HG03558 (cell line): Measurements from ENCODE around the gene DACT1.

Source experiments
- ATAC-seq: cut with Tn5 transposase; IDR thresholded peaks from one replicate; pipeline ENCODE4 v1.9.1; 2021; ENCODE audit warnings: moderate number of reproducible peaks; ENCODE audit not compliant: unreplicated experiment; ENCODE audit errors: extremely low read depth

The DACT1 gene

DNA sequence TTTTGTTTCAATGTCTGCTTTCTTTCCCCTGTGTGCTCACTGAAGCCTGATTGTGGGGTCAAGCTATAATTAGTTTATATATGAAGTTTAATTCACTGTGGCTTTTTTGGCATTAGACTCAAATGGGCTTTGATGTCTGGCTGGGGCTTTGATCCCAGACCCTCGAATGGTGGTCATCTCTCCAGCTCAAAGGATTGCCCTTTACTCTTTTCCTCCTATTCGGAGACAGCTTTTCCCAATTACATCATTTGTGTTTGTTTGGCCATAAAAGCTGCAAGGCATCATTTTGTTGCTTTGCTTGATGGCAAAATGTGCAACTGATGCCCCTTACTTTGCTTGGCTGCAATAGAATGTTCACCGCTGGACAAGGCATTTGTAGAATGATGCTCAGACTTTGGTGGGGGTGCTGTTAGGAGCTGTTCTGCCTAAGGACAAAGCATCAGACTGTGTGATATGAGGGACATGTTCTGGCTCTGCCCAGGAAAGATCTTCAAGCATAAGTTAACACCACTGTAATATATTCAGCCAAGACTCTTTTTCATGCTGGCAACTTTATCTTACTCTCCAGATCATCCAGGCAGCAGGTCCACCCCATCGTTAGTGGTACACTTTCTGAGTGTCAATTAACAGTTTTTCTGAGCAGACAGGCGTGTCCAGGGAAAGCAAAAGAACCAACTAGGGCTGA lies 3.2 kb upstream of the DACT1 start:
- ATAC-seq: no peak

- no peak for ATAC-seq
Observed at GRCh38 chr14:58635091-58635830, 2.5 kb upstream of the DACT1 start.

DNA sequence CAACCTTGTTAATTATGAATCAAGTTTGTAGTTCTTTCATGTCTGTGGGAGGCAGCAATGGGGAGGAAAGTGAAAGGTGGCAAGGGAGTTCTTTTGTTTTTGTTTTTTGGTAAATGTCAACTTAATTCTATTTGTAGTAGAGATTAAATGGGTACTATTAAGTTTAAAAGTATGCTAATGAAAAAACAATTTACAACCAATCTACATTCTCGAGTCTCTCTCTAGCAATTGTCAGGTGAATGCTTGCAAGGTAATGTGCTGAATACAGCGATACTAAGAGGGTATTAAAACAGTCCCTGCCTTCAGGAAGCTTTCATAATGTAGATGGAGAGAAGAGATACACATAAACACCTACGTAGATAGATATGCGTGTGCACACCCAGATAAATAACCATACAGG lies 1.6 kb upstream of the DACT1 start:
- ATAC-seq: no peak

DNA sequence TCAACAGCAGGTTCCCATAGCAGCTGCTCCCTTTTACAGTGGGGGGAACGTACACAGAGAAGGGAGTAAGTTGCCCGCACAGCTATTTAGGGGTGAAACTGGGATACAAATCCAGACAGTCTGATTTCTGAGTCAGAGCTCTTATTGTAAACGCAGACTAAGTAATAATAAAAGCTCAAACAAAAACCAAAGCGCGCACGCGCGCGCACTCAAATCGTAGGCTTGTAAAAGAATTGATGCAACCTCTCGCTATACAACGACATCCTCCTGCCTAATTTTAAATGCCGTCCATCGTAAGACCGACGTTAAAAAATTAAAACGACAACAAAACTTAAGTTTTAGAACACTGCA lies 747 bp upstream of the DACT1 start:
- ATAC-seq: no peak

DNA sequence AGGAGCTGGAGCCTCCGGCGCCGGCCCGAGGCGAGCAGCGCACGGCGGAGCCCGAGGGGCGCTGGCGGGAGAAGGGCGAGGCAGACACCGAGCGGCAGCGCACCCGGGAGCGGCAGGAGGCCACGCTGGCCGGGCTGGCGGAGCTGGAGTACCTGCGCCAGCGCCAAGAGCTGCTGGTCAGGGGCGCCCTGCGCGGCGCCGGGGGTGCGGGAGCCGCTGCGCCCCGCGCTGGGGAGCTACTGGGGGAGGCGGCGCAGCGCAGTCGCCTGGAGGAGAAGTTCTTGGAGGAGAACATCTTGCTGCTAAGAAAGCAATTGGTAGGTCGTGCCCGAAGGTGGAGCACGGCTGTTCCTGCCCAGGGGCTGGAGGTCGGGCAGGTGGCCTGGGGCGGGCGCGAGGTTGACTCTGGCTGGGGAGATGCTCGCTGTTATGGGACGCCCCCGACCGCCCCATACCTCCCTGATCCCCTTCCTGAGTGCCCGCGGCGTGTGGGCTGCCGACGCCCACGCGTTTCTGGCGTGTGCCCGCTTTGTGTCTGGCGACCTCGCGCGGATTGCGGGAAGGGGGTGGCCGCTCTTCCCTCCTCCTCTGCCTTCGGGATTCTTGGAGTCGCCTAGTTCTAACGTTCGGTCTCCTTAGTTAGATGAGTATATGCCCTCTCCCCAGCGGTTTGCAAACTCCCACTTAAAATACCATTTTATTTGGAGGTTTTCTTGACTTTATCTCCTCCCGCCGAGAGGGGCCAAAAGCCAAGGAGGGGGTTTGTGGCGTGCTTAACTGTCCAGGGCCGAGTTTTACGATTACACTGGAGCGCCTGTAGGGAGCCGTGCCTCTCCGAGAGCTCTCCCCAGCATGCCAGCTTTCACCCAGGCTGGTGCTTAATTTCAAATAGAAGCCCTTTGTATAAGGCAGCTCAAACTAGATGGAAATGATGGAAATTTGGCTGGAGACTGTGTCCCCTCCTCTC lies 752 bp downstream of the DACT1 start:
- no peak for ATAC-seq

DNA sequence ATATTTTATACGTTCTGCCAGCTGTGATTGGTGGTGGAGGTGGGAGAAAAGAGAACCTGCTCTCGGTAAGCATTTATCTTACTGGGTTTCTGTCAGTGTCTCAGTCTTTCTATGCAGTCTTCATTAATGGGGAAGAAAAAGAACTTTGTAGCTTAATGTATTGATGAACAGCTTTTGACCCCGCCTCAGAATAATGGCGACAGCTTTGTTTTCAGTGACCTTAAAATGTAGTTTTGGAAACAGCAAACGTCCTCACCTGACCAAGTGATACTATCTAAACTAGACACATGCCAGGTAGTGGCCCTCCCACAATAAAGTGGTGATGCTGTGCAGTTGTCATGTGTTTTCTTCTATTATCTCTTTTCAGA lies 1.4 kb downstream of the DACT1 start:
- ATAC-seq: no peak

DNA sequence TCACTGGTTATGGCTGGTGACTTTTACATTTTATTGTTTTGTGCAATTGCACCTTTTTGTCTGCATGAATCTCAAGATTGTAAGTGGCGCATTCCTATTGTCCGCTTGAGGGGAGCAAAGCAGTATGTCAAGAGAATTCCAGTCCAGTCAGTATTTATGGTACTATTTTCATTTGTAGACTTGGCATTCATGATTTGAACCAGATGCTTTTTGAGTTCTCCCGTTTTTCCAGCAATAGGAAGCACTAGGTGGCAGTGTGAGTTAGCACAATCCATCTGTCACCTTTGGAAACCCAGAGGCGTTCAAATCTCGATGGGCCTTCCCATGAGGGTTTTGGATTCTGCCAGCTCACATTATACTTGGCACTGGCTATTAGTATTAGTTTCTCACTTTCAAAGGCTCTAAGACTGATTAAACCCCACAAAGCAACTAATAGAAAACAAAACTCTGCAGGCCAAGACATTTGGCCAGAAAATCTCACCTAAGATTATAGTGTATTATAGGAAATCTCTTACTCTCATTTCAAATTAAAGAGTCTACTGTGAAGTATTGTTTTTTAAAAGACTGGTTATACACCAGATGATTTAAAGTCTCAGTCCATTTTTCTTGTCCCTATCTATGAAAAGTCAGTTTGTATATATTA lies 2.2 kb downstream of the DACT1 start:
- ATAC-seq: no peak

DNA sequence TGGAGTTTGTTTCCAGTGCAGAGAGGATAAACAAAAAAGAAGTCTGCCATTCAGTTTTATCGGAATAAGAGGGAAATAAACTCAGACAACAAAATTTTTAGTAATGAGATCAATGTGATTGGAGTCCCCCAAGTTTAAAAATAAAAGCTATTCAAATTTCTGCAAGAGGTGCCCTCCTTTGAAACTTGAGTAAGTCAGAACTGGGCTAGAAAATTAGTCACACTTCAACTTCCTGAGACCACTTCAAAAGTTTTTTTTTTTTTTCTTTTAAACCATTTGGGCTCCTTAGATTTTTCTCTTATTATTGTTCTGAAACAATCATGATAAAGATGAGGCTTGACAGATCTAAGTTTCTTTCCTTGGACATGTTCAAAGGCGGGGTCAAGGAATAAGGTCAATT lies 3.2 kb downstream of the DACT1 start:
- no peak for ATAC-seq

DNA sequence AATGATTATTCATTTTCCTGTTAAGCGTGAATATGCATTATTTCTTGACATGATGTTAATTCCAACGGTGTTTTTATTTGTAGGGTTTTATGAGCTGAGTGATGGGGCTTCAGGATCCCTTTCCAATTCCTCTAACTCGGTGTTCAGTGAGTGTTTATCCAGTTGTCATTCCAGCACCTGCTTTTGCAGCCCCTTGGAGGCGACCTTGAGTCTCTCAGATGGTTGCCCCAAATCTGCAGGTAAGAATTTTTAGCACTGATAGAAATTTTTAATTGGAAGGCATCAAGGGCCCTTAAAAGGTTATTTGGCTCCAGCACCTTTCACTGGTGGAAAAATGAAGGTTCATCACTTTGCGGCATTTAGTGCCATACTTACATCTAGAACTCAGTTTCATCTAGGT lies 3.7 kb downstream of the DACT1 start:
- no peak for ATAC-seq

- no peak for ATAC-seq
Observed at GRCh38 chr14:58643366-58643765, 5.6 kb downstream of the DACT1 start.

GRCh38 chr14:58645641-58646040 lies 7.9 kb downstream of the DACT1 start:
- no peak for ATAC-seq

- no peak for ATAC-seq
Observed at GRCh38 chr14:58646479-58646878, 8.7 kb downstream of the DACT1 start.

DNA sequence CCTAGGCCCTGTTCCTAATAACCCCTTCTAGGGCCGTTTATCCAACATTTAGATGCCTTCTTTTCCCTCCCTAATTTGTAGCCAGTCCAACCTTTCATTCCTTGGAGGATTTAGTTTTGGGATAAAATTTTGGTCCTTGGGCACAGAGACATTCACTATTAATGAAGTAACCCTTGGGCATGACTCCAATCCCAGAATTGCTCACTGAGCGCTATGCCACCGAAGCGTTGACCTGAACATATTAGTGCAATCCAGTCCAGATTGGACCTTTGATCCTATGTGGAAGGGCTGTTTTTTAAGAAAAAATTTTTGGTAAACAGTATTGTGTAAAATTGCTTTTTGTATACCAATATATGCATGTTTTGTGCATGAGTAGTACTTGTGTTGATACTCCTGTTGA lies 10.0 kb downstream of the DACT1 start:
- ATAC-seq: no peak

GRCh38 chr14:58650857-58651256 lies 13.1 kb downstream of the DACT1 start:
- ATAC-seq: no peak

- no peak for ATAC-seq
Observed at GRCh38 chr14:58656671-58657411, 19.1 kb downstream of the DACT1 start.

GRCh38 chr14:58659061-58659460 lies 21.3 kb downstream of the DACT1 start:
- ATAC-seq: no peak

DNA sequence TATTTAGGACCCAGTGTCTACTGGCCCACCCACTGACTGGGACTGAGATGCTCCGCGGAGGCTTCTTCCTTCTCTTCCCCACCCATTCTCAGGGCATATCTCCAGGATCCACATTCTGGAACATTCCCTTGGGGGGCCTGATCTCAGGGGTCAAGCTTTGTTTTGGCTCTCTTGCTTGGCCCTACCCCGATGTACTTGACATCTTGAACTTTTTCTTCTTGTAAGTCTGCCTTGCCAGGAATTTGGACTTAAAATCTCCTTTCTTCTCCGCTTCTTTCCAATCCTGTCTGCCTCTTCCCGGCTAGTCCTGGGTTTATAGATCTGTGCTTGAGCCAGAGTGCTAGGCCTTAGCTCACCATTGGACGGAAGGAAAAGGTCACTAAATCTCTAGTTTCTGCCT lies 22.1 kb downstream of the DACT1 start:
- no peak for ATAC-seq

DNA sequence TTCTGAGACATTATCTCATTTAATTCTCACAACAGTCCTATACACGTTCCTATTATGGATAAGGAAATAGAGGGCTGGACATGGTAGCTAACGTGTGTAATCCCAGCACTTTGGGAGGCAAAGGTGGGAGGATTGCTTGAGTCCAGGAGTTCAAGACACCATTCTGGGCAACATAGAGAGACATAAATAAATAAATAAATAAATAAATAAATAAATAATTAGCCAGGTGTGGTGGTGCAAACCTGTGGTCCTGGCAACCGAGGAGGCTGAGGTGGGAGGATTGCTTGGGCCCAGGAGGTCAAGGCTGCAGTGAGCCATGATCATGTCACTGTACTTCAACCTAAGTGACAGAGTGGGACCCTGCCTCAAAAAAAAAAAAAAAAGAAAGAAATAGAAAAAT lies 22.6 kb downstream of the DACT1 start:
- no peak for ATAC-seq

DNA sequence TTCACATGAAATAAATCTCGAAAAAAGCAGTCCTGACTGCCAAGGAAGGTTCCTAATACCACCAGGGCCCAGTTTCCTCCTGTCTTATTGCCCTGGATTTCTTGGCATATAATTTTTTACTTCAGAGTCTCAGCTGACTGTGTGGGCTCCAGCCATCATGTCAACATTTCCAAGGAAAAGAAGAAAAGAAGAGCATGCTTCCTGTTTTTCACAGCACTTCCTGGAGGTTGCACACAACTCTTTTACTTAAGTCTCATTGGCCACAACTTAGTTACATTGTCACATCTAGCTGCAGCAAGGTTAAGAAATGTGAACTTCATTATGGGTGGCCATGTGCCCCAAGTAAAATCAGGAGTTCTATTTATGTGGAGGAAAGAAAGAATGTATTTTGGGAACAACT lies 24.3 kb downstream of the DACT1 start:
- no peak for ATAC-seq

DNA sequence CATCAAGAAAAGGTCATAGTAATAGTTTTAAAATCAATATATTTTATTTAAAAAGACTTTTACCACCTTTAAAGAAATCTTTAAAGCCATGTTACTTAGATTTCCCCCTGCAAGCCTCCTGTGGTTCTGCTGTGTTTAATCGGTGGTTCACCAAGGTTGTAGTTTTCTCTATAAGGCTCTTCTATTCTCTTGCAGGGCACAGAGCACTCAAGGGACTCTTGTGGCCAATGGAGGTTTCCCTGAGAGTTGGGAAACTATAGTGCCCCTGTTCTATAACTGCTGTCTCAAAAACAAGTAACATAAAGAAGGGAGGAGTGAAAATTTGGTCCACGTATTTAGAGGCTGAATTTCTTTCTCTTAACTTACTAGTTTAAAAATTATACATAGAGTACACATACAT lies 25.0 kb downstream of the DACT1 start:
- no peak for ATAC-seq
